ENCODE results near the gene TUBGCP6. TPM values are rescaled to one million over a fixed set of nuclear protein-coding genes. Genes with fewer than 3 reads are reported as not detected.

The TUBGCP6 gene
- total and polyA plus RNA-seq, 2 donors (not counting 3 experiments of a cell fraction or from before 2014, with no cell fraction given), result 33.1 to 45.3 TPM

GRCh38 chr22:50257451-50258360 lies 12.9 kb upstream of the TUBGCP6 start:
- BruUV-seq (replicated peaks), result no TSS peak
- Histone ChIP-seq H3K27me3 (ENCODE audit: control insufficient read depth in 2 of 2, insufficient read depth in 2 of 2, low read length in 2 of 2) (no peaks in the 10 kb centered on the region), H3K9me1 (replicated peaks; ENCODE audit: control insufficient read depth, extremely low read depth, insufficient read depth, low read length) (no peaks in the 10 kb centered on the region), H3K4me3 (replicated peaks in 1 of 3; ENCODE audit: insufficient read depth in 1 of 3, low read depth in 1 of 3, low read length in 3 of 3) (no peak overlapping the region), H4K20me1 (replicated peaks; ENCODE audit: control insufficient read depth, extremely low read depth, insufficient read depth, low read length) (no peaks in the 10 kb centered on the region), H2AFZ (ENCODE audit: low read depth, low read length) (no peak overlapping the region), H3K79me2 (ENCODE audit: control insufficient read depth, insufficient read depth, low read length) (peaks cover 22% of the 10 kb centered on the region), H3K27ac (ENCODE audit: insufficient read depth, low read depth, low read length) (no peak overlapping the region), H3K36me3 (ENCODE audit: control insufficient read depth in 2 of 2, extremely low read depth in 1 of 2, insufficient read depth in 2 of 2, low read length in 2 of 2) (peaks cover 0 to 36% of the 10 kb centered on the region in 2 experiments), H3K9me3 (replicated peaks; ENCODE audit: control insufficient read depth, insufficient read depth, low read length) (no peaks in the 10 kb centered on the region), H3K4me2 (ENCODE audit: insufficient read depth, low read length) (no peak overlapping the region), H3K9ac (replicated peaks; ENCODE audit: extremely low read depth, insufficient read depth, low read length) (no peak overlapping the region), H3K4me1 (ENCODE audit: control insufficient read depth, extremely low read depth, insufficient read depth, low read length) (peaks cover 11% of the 10 kb centered on the region)
- dilution Hi-C loops (cut with MboI; ENCODE audit: extremely low pct_ligation_motif_present, low sequenced_read_pairs), result no loop called here
- intact Hi-C loops (cut with micrococcal nuclease), result no loop called here
- DNase-seq (ENCODE audit: low read depth, low spot score) (no peak), FAIRE-seq (no peak)
- CTCF ChIA-PET, result no interaction called here
- POLR2A ChIA-PET, result no interaction called here
- TF ChIP-seq POLR2A (IDR thresholded peaks at IDR 0.05; ENCODE audit: low read depth, low read length) (no peak), EZH2 (IDR thresholded peaks at IDR 0.05; ENCODE audit: borderline replicate concordance, low read depth, low read length, severe bottlenecking) (no peak), GATA2 (IDR thresholded peaks at IDR 0.05; ENCODE audit: insufficient read depth, insufficient read length, low read depth, low read length) (no peak), MYC (IDR thresholded peaks at IDR 0.05; ENCODE audit: low read depth, low read length) (no peak), CTCF (IDR thresholded peaks at IDR 0.05; ENCODE audit: extremely low read depth in 1 of 2, insufficient read depth in 1 of 2, low read depth in 1 of 2, low read length in 2 of 2) (no peak), JUN (IDR thresholded peaks at IDR 0.05; ENCODE audit: borderline replicate concordance, insufficient read depth, insufficient read length, low read depth) (no peak), POLR2AphosphoS5 (IDR thresholded peaks at IDR 0.05; ENCODE audit: insufficient read depth, low read depth, low read length) (no peak), MAX (IDR thresholded peaks at IDR 0.05; ENCODE audit: insufficient read depth, insufficient read length) (no peak), FOS (IDR thresholded peaks at IDR 0.05; ENCODE audit: borderline replicate concordance, insufficient read depth, low read length) (no peak)

Measured in endothelial cell of umbilical vein (primary cell).